OCI-LY7 (cell line): ENCODE data around the gene LRRC75B. TPM values are rescaled to one million over a fixed set of nuclear protein-coding genes. Genes with fewer than 3 reads are reported as not detected.

Source experiments
- BruUV-seq: library from RNA; stranded (reverse); fragments of 400-500 nt; replicated peaks from 2 replicates; lab custom pipeline; 2021; lab: Mats Ljungman, UMichigan
- CTCF ChIA-PET: fragments of 300-600 bp; sonication (Branson Sonifier 250); formaldehyde crosslinking; loops from one replicate; lab custom pipeline; 2022; ENCODE audit warnings: antibody characterized with exemption; ENCODE audit not compliant: unreplicated experiment; lab: Charles Lee
- POLR2A ChIA-PET: fragments of 300-600 bp; sonication (Branson Sonifier 250); formaldehyde crosslinking; loops from one replicate; lab custom pipeline; 2022; ENCODE audit warnings: antibody characterized with exemption; lab: Charles Lee
- DNase-seq: peaks from one replicate; pipeline ENCODE4 v3.0.0-alpha.2; 2015; ENCODE audit warnings: low spot score
- H2AFZ ChIP-seq: fragments of 200-600 bp; sonication (generic), shearing (Covaris generic); 2 replicates; pipeline ENCODE4 v1.6.1; 2014; ENCODE audit warnings: mild to moderate bottlenecking, antibody characterized with exemption, low read length, moderate library complexity
- H3K27ac ChIP-seq: fragments of 200-600 bp; sonication (generic); 2 replicates; pipeline ENCODE4 v1.5.1; 2014; ENCODE audit warnings: mixed run types, low read depth, mild to moderate bottlenecking, moderate library complexity, low read length, inconsistent platforms; ENCODE audit not compliant: poor library complexity, severe bottlenecking
- H3K36me3 ChIP-seq: fragments of 200-600 bp; sonication (generic); 2 replicates; pipeline ENCODE4 v1.6.1; 2014; ENCODE audit warnings: mild to moderate bottlenecking, antibody characterized with exemption, low read length, moderate library complexity, mixed read lengths; ENCODE audit not compliant: insufficient read depth
- H3K4me1 ChIP-seq: fragments of 200-600 bp; sonication (generic); 2 replicates; pipeline ENCODE4 v1.5.1; 2014; ENCODE audit warnings: mild to moderate bottlenecking, low read length; ENCODE audit not compliant: insufficient read depth, poor library complexity, severe bottlenecking
- H3K4me2 ChIP-seq: fragments of 200-600 bp; sonication (generic); 2 replicates; pipeline ENCODE4 v1.6.1; 2014; ENCODE audit warnings: mild to moderate bottlenecking, low read length
- H3K4me3 ChIP-seq: fragments of 200-600 bp; sonication (generic); 2 replicates; pipeline ENCODE4 v1.5.1; 2014; ENCODE audit warnings: mild to moderate bottlenecking, low read depth, low read length; ENCODE audit not compliant: poor library complexity, severe bottlenecking
- H3K79me2 ChIP-seq: fragments of 200-600 bp; sonication (generic); 2 replicates; pipeline ENCODE4 v1.6.1; 2016; ENCODE audit warnings: low read depth, mild to moderate bottlenecking, low read length, moderate library complexity, mixed read lengths; ENCODE audit not compliant: insufficient read depth
- H3K9me2 ChIP-seq: fragments of 200-600 bp; sonication (generic); 2 replicates; pipeline ENCODE4 v1.6.1; 2016; ENCODE audit warnings: mild to moderate bottlenecking, low read length, mixed read lengths; ENCODE audit not compliant: insufficient read depth
- H3K9me3 ChIP-seq: fragments of 200-600 bp; sonication (generic); 2 replicates; pipeline ENCODE4 v1.6.1; 2014; ENCODE audit warnings: mild to moderate bottlenecking, mixed run types, low read length, mixed read lengths
- H4K20me1 ChIP-seq: fragments of 200-600 bp; sonication (generic); 2 replicates; pipeline ENCODE4 v1.6.1; 2014; ENCODE audit warnings: mild to moderate bottlenecking, antibody characterized with exemption, low read length, moderate library complexity, mixed read lengths; ENCODE audit not compliant: insufficient read depth
- CTCF ChIP-seq: fragments of 200-600 bp; sonication (generic); conservative IDR thresholded peaks from 2 replicates; pipeline ENCODE4 v1.5.1; 2014; ENCODE audit warnings: mild to moderate bottlenecking, antibody characterized with exemption, low read length, moderate library complexity, mixed read lengths
- EZH2phosphoT487 ChIP-seq: fragments of 200-600 bp; sonication (generic); IDR thresholded peaks from 2 replicates; pipeline ENCODE4 v1.6.1; 2018; ENCODE audit warnings: low read depth, borderline replicate concordance, mild to moderate bottlenecking, mixed run types, antibody characterized with exemption, low read length, moderate library complexity, mixed read lengths
- intact Hi-C: fragments of 100-400 bp; cut with micrococcal nuclease; formaldehyde crosslinking; loops from one replicate; pipeline ENCODE4 v1.10.0; 2022; ENCODE audit not compliant: unreplicated experiment
- total RNA-seq, 2 experiments: library from RNA; depleted of rRNA in 1 of 2; stranded (reverse); fragments of >200 nt in 1 of 2; shearing (Covaris generic) in 1 of 2; gene quantifications; 2 replicates each; pipeline ENCODE4 v1.2.3, GENCODE V29; 2014 to 2022

The LRRC75B gene
- total RNA-seq, 2 experiments from 2014 or later, result not detected

GRCh38 chr22:24559471-24559870 lies 33.4 kb downstream of the LRRC75B start:
- Histone ChIP-seq H3K79me2 (peaks cover 90% of the 10 kb centered on the region), H3K4me3 (peak overlapping the region; percentile 3), H3K4me2 (peak overlapping the region; percentile 54), H2AFZ (no peak overlapping the region), H4K20me1 (peaks cover 42% of the 10 kb centered on the region), H3K27ac (peak overlapping the region; percentile 38), H3K9me3 (no peaks in the 10 kb centered on the region), H3K9me2 (no peaks in the 10 kb centered on the region), H3K36me3 (peaks cover 75% of the 10 kb centered on the region), H3K4me1 (peaks cover 34% of the 10 kb centered on the region)
- intact Hi-C loops, result no loop called here
- ChIA-PET CTCF (no interaction called here), POLR2A (no interaction called here)
- no peak for TF ChIP-seq CTCF
- no peak for TF ChIP-seq EZH2phosphoT487
- DNase-seq, result peak; percentile 56
- BruUV-seq, result no TSS peak

DNA sequence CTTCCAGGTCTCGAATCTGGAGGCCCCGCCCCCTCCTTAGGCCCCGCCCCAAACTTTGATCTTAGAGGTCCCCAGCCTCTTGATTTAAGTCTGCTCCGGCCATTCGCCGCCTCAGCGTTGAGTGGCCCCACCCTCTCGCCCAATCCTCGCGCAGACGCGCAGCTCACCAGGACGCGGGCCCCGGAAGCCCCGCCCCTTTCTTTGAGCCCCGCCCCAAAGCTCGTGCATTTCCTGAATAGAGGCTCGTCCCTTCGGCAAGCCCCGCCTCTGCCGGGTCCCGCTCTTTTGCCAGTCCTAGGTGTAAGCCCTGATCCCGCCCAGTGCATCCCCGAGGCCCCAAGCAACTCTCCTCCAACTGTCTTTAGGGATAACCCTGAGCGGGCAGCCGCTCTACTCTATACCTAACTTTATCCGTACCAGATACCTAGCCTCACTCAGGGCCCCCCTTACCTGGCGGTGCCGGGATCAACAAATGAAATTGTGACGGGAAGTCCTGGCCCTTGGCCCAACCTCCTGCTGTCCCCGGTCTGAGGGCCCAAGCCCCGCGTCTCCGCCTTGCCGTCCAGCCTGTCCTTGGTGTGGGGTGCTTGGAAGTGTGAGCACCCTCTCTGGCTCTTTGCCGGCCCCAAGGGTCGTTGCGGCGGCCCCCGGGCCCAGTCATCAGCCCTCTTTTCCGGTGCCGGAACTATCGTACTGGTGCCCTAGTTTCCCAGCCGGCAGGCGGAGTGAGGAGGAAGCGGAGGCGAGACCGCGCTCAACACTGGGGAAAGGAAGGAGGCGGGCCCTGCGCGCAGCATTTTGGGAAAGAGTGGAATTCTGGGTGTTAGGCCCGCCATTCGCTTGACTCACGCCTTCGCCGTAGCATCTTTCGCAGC lies 37.5 kb downstream of the LRRC75B start, which contains the start of gene SNRPD3:
SNRPD3 (plus strand) TSS at position 835 of the 875 bp plus-strand sequence. CDS start 1,676 bp downstream, outside the sequence.
- H4K20me1 ChIP-seq, result peaks cover 32% of the 10 kb centered on the region
- peak; percentile 99 for DNase-seq
- no peaks in the 10 kb centered on the region for H3K9me2 ChIP-seq
- TF ChIP-seq EZH2phosphoT487, result no peak
- TF ChIP-seq CTCF, result no peak
- no peaks in the 10 kb centered on the region for H3K9me3 ChIP-seq
- intact Hi-C loops, result loop anchor here (1.0 kb wide), 1 partner anchor 121 kb away; no protein-coding TSS in a partner anchor
- H3K4me3 ChIP-seq, result peak within 1 kb of the TSS; percentile 96
- no TSS peak for BruUV-seq
- ChIA-PET POLR2A (interaction anchor here (0.6 to 1.6 kb wide), 7 partner anchors 11 to 1005 kb away, joined by 3 to 12 read pairs (median 3); no protein-coding TSS in a partner anchor), CTCF (interaction anchor here (0.6 kb wide), 1 partner anchor 710 kb away, joined by 7 read pairs; no protein-coding TSS in a partner anchor)
- peak within 1 kb of the TSS; percentile 96 for H3K4me2 ChIP-seq
- peak within 1 kb of the TSS; percentile 87 for H3K27ac ChIP-seq
- H3K36me3 ChIP-seq, result peaks cover 53% of the 10 kb centered on the region
- peaks cover 65% of the 10 kb centered on the region for H3K4me1 ChIP-seq
- peaks cover 78% of the 10 kb centered on the region for H3K79me2 ChIP-seq
- peak within 1 kb of the TSS; percentile 79; the same call in 1 of the 2 replicates for H2AFZ ChIP-seq
